Measurements from ENCODE around the gene DYNC1LI1.
A peak's percentile ranks its signal among the peaks of the same experiment; 100 is the strongest.
"Not testable (repeated sequence)": the region's sequence is repeated elsewhere in the genome, so short reads cannot be mapped to it uniquely, and the experiment has no call there.

Gene DYNC1LI1

DNA sequence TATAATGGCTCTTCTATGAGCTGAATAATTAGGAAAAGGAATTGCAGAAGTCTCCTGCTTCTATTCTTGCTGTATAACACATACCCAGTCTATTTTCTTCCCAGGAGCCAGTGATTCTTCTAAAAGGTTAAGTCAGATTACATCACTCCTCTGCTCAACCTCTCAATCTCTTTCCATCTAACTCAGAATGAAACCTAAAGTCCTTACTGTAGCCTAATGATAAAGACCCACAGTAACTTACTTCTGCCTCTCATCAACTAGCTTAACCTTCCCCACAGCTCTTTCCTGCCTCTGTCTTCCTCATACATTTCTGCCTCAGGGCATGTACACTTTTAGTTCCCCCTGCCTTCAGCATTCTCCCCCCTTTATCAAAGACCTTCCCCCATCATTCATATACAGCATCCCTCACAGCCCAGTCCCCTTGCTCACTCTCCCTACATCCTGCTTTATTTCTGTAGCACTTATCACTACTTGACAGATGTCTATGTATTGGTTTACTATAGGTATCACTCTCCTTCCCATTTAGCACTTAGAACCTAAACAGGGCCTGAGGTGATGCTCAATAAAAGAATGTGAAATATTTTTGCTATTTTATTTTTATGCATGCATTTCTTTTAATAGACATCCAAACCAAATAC, 39.5 kb downstream of the DYNC1LI1 start:
- no peak for DNase-seq (ENCODE audit: low spot score)

DNA sequence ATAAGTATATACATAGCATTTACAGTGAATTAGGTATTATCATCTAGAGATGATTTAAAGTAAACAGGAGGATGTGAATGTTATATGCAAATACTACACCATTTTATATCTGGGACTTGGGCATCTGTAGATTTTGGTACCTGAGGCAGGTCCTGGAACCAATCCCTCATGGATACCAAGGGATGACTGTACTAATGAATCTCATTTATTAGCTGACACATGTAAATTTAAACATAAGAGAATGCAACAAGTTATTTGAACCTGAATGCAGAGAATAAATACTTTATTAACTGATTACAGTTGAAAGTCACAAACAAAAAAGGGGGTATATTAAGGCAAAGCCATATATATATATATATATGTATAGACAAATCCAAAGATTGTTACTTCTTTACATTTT, 44.9 kb downstream of the DYNC1LI1 start:
- no peak for DNase-seq (ENCODE audit: low spot score)

DNA sequence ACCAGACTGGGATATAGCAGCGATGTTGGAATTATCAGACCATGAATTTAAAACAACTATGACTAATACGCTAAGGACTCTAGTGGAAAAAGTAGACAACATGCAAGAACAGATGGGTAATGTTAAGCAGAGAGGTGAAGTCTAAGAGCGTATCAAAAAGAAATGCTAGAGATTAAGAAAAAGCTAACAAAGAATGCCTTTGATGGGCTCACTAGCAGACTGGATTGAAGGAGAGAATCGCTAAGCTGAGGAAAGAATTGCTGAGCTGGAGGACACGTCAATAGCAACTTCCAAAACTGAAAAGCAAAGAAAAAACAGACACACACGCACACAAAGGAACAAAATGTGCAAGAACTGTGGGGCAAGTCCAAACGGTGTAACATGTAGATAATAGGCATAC, 48.0 kb downstream of the DYNC1LI1 start:
- no peak for DNase-seq (ENCODE audit: low spot score)

DNA sequence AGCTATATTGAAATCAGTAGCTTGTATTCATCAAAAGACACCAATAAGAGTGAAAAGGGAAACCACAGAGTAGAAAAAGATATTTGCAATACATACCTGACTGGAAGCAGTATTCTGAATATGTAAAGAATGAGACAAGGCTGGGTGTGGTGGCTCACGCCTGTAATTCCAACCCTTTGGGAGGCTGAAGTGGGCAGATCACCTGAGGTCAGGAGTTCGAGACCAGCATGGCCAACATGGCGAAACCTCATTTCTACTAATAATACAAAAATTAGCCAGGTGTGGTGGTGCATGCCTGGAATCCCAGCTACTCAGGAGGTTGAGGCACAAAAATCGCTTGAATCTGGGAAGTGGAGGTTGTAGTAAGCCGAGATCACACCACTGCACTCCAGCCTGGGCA, 51.7 kb downstream of the DYNC1LI1 start:
- DNase-seq (ENCODE audit: low spot score) = not testable (repeated sequence)

DNA sequence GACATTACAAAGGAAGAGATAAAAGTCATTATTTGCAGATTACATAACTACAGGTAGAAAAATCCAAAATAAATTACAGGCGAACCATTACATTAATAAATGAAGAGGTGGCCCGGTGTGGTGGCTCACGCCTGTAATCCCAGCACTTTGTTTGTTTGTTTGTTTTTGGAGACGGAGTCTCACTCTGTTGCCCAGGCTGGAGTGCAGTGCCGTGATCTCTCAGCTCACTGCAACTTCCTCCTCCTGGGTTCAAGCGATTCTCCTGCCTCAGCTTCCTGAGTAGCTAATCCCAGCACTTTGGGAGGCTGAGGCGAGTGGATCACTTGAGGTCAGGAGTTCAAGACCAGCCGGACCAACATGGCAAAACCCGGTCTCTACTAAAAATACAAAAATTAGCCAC, 53.9 kb downstream of the DYNC1LI1 start:
- DNase-seq (ENCODE audit: low spot score) = not testable (repeated sequence)

DNA sequence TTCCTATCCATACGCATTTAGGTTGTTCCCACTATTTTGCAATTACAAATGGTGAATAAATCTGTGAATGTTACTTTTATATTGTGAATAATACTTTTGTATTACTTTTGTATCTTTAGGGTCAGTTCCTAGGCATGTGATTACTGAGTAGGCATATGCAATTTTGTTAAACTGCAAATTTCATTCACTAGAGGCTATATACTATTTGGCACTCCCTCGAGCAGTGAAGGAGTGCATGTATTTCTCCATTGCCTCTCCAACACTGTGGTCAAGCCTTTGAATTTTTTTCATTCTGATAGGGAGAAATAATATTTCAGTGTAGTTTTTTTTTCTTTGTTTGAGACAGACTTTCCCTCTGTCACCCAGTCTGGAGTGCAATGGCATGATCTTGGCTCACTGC, 59.7 kb downstream of the DYNC1LI1 start:
- DNase-seq (ENCODE audit: low spot score) = no peak

DNA sequence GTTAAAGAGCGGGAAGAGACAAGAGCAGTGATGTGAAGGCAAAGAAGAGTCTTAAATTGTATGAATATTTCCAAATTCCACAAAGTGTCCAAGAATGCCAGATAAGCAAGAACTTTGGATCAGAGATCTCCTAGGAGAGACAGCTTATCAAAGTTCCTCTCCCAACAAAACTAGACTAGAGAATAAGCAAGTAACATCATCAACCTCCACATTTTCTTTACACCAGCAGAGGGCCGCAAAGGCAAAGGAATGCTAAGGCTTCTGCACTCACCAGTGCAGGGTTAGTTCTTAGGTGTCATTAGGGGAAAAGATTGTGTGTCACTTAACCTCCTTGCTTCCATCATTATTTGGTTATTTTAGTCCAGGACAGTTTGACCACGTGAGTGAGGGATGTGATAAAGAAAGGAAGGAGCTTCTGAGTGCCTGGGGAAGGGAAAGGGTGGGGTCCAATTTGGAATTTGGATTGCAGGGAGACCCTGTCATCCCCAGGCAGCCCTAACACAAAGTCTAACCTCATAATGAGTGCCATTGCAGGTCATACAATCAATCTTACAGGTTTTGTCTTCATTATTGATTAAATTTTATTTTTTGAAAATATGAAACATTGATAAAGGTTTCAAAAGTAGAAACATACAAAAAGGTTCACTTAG, 60.5 kb downstream of the DYNC1LI1 start:
- peak; percentile 70 for DNase-seq (ENCODE audit: low spot score)

DNA sequence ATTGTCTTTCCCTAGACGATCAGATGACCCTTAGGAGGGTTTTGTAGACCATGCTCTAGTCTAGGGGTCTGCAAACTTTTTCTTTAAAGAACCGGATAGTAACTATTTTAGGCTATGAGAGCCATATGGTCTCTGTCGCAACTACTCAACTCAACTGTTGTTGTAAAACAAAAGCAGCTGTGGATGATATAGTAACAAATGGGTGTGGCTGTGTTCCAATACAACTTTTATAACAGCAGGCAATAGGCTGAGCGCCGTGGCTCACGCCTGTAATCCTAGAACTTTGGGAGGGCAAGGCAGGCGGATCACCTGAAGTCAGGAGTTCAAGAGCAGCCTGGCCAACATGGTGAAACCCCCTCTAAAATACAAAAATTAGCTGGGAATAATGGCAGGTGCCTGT, 61.9 kb downstream of the DYNC1LI1 start:
- DNase-seq (ENCODE audit: low spot score) = no peak

DNA sequence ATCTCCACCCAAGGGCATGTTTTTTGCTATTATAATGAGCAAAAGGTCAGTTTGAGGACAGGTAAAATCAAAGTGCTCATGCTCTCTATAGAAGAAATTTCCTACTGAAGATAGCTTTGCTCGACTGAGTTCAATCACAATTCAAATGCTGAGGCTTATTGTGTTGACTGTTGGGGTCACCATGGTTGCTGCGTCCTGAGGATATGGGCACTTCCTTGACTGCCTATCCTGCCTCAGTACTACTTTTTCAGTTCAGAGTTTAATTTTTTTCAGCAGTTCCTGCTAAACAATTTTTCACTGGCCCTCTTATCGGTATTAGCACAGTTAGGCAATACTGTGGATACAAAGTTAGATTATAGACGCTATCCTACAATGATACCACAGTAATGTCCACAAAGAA, 64.2 kb downstream of the DYNC1LI1 start:
- no peak for DNase-seq (ENCODE audit: low spot score)

DNA sequence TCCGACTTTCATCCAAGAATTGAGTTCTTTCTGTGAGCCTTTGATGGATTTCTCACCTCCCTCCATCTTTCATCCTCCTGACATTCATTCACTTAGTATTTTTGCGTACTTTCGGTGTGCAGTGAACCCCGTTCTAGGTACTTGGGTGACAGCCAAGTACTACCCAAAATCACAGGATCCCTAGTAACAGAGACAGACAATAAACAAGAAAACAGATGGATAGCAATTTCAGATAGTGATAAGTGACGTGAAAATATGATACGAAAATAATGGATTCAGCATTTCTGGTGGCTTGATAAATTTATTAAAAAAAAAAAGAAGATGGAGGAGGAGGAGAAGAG, 67.7 kb downstream of the DYNC1LI1 start:
- DNase-seq (ENCODE audit: low spot score) = no peak

DNA sequence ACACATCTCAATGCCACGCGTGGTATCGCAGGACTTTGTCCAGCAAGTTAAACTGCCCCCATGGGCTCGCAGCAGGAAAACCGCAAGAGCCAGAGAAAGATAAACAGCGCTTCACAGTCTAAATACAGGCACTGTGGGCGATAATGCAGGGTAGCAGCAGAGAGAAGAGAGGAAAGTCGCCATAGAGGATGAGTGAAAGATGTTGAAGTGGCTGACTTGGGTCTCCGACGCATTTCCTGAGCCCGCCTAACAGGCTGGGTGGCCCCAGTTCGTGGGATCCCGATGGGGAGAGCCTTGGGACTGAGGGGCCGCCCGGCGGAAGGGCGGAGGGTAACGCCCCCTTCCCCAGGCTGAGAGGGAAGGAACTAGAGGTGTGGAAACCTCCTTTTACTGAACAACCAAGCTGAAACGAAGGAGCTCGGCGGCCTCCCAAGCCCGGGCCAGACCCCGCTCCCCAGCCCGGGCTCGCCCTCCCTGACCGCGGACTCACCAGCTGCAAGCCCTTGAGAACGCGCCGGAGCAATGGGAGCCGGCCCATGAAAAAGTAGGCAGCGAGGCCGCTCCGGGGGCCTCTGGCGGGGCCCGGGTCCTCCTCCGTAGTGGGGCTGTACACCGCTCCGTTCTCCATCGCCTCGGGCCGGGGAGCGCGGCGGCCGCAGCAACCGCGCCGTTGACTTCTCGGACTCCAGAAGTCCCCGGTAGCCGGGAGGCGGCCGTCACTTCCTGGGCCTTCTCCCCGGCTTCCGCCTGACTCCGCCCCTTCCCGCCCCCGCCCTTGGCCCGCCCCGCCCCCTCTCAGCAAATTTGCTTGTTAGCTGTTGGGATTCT, 68.3 kb downstream of the DYNC1LI1 start, which contains the start of gene CMTM6:
Gene CMTM6, minus strand, starts transcription at position 735 of the 828 bp plus-strand sequence. Its CDS starts 107 bp downstream, at position 628.
- DNase-seq (ENCODE audit: low spot score) = peak; percentile 89

DNA sequence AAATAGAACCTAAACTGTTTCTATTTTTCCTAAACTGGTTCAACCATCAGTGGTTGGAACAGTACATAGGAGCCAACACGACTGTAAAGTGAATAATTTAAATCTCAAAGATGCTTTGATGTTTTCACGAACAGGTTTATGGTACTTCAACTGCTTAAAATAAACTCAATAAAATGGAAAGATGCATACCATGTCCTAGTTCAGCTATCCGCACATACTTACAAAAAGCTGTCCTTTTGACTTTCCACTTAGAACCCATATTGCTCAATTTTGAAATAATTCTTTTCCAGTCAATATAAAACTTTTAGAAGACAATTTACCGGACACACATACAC, 68.9 kb downstream of the DYNC1LI1 start:
- no peak for DNase-seq (ENCODE audit: low spot score)

DNA sequence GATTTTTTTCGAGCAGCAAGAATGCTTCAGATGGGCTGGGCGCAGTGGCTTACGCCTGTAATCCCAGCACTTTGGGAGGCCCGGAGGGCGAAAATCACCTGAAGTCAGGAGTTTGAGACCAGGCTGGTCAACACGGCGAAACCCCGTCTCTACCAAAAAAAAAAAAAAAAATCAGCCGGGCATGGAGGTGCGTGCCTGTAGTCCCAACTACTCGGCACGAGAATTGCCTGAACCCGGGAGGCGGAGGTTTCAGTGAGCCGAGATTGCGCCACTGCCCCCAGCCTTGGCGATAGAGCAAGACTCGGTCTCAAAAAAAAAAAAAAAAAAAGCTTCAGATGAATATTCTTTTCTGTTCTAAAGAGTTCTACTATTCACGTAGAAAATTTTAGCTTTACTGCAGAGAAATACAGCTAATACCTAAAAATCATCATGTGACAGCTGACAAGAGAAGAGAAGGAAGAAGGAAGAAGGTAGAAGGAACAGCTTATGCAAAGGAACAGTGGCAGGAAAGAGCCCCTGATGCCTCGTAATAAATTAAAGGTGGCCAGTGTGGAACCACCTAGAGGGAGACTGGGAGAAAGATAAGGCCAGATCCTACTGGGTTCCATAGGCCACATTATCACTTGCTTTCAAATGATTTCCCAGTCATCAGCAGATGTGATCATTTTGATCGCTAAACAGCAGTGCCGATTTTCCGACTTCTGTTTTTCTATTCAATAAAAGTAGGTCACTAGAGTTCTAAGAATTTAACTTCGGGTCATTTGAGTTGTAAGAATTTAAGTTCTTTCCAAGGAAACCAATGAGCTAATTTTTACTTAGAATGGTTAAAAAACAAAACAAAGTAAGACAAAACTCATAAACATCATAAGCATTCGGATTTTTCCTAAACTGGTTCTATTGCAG, 69.5 kb downstream of the DYNC1LI1 start:
- no peak for DNase-seq (ENCODE audit: low spot score)

DNA sequence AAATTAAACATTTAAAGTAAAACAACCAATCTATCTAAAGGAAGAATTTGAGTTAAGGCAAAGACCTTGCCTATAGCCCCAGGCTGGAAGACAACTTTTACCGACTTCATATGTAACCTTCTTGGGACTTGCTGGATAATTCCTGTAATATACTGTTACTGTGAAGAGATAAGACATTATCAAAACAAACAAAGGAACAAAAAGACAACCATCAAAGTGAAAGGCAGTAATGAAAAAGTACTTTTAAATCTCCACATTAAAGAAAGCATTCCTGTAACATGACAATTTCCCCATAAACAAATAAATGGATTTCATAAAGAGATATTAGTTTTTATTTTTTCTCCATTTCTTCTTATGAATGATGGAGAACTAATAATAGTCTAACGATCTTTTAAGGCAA, 70.4 kb downstream of the DYNC1LI1 start:
- no peak for DNase-seq (ENCODE audit: low spot score)

DNA sequence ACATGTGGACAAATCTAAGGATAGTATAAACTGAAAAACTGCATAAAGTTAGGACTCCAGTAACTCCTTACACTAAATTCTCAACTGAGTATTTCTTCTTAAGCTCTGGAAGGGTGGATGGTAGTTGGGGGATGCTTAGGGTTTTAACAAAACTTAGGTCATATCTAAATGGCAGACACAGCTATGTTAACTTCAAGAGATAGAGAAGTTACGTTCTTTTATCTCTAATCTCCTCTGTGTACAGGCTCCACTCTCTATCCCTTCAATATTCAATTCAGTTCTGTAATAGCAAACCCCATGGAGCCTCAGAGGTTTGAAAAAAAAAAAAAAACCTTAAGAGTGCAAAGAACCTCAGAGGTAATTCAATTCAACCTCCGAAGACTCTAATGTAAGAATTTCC, 71.1 kb downstream of the DYNC1LI1 start:
- no peak for DNase-seq (ENCODE audit: low spot score)

DNA sequence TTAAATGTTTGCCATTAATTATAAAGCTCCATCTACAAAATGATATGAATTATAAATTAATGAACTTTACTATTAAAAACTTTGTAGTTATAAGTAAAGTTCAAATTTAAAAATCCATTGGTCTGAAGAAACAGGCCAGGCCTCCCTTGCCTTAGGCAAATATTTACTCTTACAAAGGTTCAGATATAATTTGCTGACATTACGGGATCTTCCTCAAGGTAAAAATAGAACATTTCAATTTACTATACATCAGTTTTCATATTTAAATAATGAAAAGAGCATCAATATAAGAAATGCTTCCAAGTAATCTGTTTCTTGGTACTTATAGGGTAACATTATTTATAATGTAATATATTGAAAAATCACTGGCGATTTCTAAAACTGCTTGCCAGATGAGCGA, 71.7 kb downstream of the DYNC1LI1 start:
- DNase-seq (ENCODE audit: low spot score) = no peak

DNA sequence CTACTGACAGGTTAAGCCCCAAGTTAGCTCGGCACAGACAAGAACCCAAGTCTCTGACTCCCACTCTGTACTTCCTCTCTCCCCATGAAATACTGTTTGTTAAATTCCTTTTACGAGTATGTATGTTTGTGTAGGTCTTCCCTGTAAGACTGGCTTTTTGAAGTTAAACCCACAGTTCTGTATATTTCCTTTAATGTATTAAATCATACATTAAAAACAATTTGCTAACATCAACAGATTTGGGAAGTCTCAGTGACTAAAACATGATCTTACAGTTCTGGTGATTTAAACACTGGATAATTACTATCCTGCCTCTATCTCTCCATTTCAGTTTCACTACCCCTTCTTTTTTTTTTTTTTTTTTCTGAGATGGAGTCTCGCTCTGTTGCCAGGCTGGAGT, 72.4 kb downstream of the DYNC1LI1 start:
- DNase-seq (ENCODE audit: low spot score) = no peak

DNA sequence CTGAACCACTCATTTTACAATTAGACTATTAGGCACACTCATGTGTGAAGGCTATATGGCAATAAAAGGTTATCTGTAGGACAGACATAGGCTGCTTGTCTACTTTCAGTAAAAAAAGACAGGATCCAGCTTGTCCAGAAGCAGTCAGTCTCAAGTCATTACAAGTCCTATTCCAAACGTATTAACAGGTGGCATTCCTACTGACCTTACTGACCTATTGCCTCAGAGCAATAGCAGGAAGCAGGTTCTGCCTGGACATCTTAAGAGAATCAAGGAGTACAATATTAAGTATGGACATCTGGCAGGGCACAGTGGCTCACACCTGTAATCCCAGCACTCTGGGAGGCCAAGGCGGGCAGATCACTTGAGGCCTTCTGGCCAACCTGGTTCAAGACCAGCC, 75.0 kb downstream of the DYNC1LI1 start:
- no peak for DNase-seq (ENCODE audit: low spot score)

DNA sequence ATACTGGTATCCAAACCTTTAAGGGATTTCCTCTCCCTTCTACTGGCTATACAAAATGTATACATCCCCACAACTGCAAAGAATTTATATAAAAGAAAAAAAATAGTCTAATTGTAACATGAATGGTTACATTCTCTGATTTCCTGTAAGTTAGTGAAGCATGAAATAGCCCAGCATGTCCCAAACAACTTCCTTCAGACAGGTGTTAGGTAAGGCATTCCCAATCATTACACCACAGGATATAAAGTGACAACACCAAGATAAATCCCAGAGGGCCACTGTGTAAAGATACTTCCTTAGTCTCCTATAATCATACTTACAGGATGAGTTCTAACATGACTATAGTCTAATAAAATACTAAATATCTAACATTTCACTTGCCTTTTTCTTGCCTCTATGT, 75.6 kb downstream of the DYNC1LI1 start:
- DNase-seq (ENCODE audit: low spot score) = no peak

DNA sequence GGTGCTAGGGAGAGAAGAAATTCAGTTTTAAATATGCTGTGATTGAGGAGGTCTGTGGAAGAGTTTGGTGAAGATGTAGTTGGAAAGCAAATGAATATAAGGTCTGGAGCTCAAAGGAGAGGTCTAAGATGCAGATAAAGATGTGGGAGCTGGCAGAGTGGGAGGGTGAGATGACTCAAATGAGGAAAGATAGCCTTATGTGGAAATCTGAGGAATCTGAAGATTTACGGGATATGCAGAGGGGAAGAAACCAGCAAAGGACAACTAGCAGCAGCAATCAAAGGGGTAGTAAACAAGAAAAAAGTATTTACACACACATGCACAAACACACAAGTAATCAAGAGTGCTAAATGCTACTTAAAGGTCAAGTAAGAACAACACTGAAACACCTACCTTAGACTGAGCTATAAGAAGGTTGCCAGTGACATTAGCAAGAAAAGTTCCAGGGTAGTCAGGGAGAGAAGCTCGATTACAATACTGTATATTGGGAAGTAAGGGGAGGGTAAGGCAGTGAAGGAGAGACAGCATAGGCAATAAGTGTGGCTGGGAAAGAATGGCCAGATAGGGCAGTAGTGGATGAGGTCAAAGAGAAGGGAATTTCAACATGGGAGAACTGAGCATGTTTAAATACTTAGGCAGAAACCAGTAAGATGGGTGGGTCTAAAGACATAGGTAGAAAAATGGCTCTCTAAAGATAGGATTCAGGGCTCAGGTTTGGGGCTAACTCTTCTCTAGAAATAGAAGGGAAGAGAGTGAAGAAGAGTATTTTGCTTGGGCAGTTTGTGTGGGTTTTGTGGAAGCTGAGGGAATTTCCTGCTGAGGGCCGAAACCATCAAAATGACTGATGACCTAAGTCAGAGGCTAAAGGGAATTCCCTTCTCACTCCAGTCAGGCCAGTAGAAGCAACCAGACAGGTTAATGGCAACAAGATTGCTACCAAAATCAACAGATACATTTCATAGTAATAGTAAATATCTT, 76.9 kb downstream of the DYNC1LI1 start:
- DNase-seq (ENCODE audit: low spot score) = no peak
